Measurements from ENCODE around the gene S100P. TPM values are rescaled to one million over a fixed set of nuclear protein-coding genes. Genes with fewer than 3 reads are reported as not detected.
A peak's percentile ranks its signal among the peaks of the same experiment; 100 is the strongest.

Gene S100P
- total RNA-seq, 2 donors from 2014 or later, result 7.3 to 21.9 TPM

GRCh38 chr4:6720202-6720699 is 26.6 kb downstream of the S100P start:
- H3K36me3 ChIP-seq, result no peaks in the 10 kb centered on the region
- H3K27ac ChIP-seq, result no peak overlapping the region
- no peaks in the 10 kb centered on the region for H3K27me3 ChIP-seq (replicated peaks; ENCODE audit: insufficient read depth)
- H3K9me3 ChIP-seq, result no peaks in the 10 kb centered on the region
- intact Hi-C loops (cut with DNase I), result loop anchor here (1.0 to 5.0 kb wide), 2 partner anchors 154 to 352 kb away; no protein-coding TSS in a partner anchor
- no peak overlapping the region for H3K4me3 ChIP-seq
- TF ChIP-seq, protein P1, sequence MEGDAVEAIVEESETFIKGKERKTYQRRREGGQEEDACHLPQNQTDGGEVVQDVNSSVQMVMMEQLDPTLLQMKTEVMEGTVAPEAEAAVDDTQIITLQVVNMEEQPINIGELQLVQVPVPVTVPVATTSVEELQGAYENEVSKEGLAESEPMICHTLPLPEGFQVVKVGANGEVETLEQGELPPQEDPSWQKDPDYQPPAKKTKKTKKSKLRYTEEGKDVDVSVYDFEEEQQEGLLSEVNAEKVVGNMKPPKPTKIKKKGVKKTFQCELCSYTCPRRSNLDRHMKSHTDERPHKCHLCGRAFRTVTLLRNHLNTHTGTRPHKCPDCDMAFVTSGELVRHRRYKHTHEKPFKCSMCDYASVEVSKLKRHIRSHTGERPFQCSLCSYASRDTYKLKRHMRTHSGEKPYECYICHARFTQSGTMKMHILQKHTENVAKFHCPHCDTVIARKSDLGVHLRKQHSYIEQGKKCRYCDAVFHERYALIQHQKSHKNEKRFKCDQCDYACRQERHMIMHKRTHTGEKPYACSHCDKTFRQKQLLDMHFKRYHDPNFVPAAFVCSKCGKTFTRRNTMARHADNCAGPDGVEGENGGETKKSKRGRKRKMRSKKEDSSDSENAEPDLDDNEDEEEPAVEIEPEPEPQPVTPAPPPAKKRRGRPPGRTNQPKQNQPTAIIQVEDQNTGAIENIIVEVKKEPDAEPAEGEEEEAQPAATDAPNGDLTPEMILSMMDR (IDR thresholded peaks at IDR 0.05), result peak; percentile 86 to 97 (median 94)
- TF ChIP-seq POLR2A (IDR thresholded peaks at IDR 0.05) (no peak), POLR2AphosphoS5 (IDR thresholded peaks at IDR 0.05) (peak; percentile 56)
- 3% methylated on average over 14 of the region's 14 CpGs for WGBS
- no peaks in the 10 kb centered on the region for H3K4me1 ChIP-seq (replicated peaks)
- DNase-seq (ENCODE audit: low spot score), result peak; percentile 73

DNA sequence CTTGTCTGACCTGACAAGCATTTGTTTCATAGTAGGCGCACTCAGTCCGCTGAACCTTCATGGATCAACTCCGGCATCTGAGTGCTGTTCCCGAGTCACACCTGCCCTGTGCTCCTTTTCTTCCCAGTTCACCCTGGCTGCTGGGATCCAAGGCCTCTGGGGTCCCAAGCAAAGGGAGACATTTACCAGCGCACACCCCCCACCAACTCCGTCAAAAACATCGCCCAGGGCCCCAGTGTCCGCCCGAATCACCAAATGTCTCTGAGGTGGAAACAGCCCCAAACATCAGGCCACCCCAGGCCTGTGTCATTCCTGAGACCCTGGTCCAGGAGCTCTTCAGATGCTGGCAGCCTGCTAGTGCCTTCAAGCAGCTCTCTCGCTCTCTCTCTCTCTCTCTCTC is 27.4 kb downstream of the S100P start:
- no peaks in the 10 kb centered on the region for H3K9me3 ChIP-seq
- H3K36me3 ChIP-seq, result no peaks in the 10 kb centered on the region
- WGBS, result 95% methylated on average over 10 of the region's 10 CpGs
- no peak for DNase-seq (ENCODE audit: low spot score)
- no peaks in the 10 kb centered on the region for H3K4me1 ChIP-seq (replicated peaks)
- no peaks in the 10 kb centered on the region for H3K27me3 ChIP-seq (replicated peaks; ENCODE audit: insufficient read depth)
- TF ChIP-seq, protein P1 (IDR thresholded peaks at IDR 0.05), result no peak
- TF ChIP-seq POLR2AphosphoS5 (IDR thresholded peaks at IDR 0.05) (no peak), POLR2A (IDR thresholded peaks at IDR 0.05) (no peak)
- intact Hi-C loops (cut with DNase I), result loop anchor here (1.0 to 5.0 kb wide), 2 partner anchors 150 to 351 kb away; no protein-coding TSS in a partner anchor
- H3K27ac ChIP-seq, result no peak overlapping the region
- no peak overlapping the region for H3K4me3 ChIP-seq

GRCh38 chr4:6722891-6723290 is 29.2 kb downstream of the S100P start:
- TF ChIP-seq POLR2A (IDR thresholded peaks at IDR 0.05), result no peak
- TF ChIP-seq, protein P1 (IDR thresholded peaks at IDR 0.05), result no peak
- no peak for TF ChIP-seq POLR2AphosphoS5 (IDR thresholded peaks at IDR 0.05)
- no peak for DNase-seq (ENCODE audit: low spot score)
- Histone ChIP-seq H3K27ac (no peak overlapping the region), H3K27me3 (replicated peaks; ENCODE audit: insufficient read depth) (no peaks in the 10 kb centered on the region), H3K9me3 (no peaks in the 10 kb centered on the region), H3K4me1 (replicated peaks) (peaks cover under 1% of the 10 kb centered on the region), H3K4me3 (no peak overlapping the region), H3K36me3 (no peaks in the 10 kb centered on the region)
- intact Hi-C loops (cut with DNase I), result loop anchor here (5.0 kb wide), 1 partner anchor 349 kb away; no protein-coding TSS in a partner anchor
- 96% methylated on average over 12 of the region's 12 CpGs for WGBS

- intact Hi-C loops (cut with DNase I), result loop anchor here (5.0 kb wide), 1 partner anchor 348 kb away; no protein-coding TSS in a partner anchor
- Histone ChIP-seq H3K27me3 (replicated peaks; ENCODE audit: insufficient read depth) (no peaks in the 10 kb centered on the region), H3K36me3 (no peaks in the 10 kb centered on the region), H3K9me3 (no peaks in the 10 kb centered on the region), H3K4me1 (replicated peaks) (peaks cover 10% of the 10 kb centered on the region), H3K4me3 (no peak overlapping the region), H3K27ac (no peak overlapping the region)
- TF ChIP-seq POLR2A (IDR thresholded peaks at IDR 0.05) (no peak), POLR2AphosphoS5 (IDR thresholded peaks at IDR 0.05) (no peak)
- TF ChIP-seq, protein P1 (IDR thresholded peaks at IDR 0.05), result no peak
- no peak for DNase-seq (ENCODE audit: low spot score)
- WGBS, result 91% methylated on average over 8 of the region's 8 CpGs
Observed at GRCh38 chr4:6723851-6724250, 30.2 kb downstream of the S100P start.

Measured in prostate gland (tissue), 2 donors.